ENCODE data around the gene ZBTB42. TPM values are rescaled to one million over a fixed set of nuclear protein-coding genes. Genes with fewer than 3 reads are reported as not detected.

Gene ZBTB42
- total RNA-seq, 1 donor from 2014 or later, result 2.4 TPM

GRCh38 chr14:104802394-104803184 is 1.7 kb downstream of the ZBTB42 start:
- Mint-ChIP-seq H3K36me3 (ENCODE audit: low read depth, unreplicated experiment) (no peaks in the 10 kb centered on the region), H3K4me1 (ENCODE audit: unreplicated experiment) (peaks cover 11% of the 10 kb centered on the region), H3K27ac (ENCODE audit: unreplicated experiment) (no peak overlapping the region), H3K9me3 (ENCODE audit: unreplicated experiment) (no peaks in the 10 kb centered on the region), H3K27me3 (ENCODE audit: unreplicated experiment) (peaks cover 21% of the 10 kb centered on the region), H3K4me3 (ENCODE audit: unreplicated experiment) (no peak overlapping the region)
- no peak for TF ChIP-seq CTCF (IDR thresholded peaks at IDR 0.05; ENCODE audit: unreplicated experiment)
- DNase-seq (ENCODE audit: low spot score), result no peak

GRCh38 chr14:104803280-104803911 is 2.5 kb downstream of the ZBTB42 start:
- no peak for DNase-seq (ENCODE audit: low spot score)
- no peak overlapping the region for H3K4me3 Mint-ChIP-seq (ENCODE audit: unreplicated experiment)
- H3K36me3 Mint-ChIP-seq (ENCODE audit: low read depth, unreplicated experiment), result no peaks in the 10 kb centered on the region
- peaks cover 11% of the 10 kb centered on the region for H3K4me1 Mint-ChIP-seq (ENCODE audit: unreplicated experiment)
- peaks cover 21% of the 10 kb centered on the region for H3K27me3 Mint-ChIP-seq (ENCODE audit: unreplicated experiment)
- no peak overlapping the region for H3K27ac Mint-ChIP-seq (ENCODE audit: unreplicated experiment)
- TF ChIP-seq CTCF (IDR thresholded peaks at IDR 0.05; ENCODE audit: unreplicated experiment), result no peak
- H3K9me3 Mint-ChIP-seq (ENCODE audit: unreplicated experiment), result no peaks in the 10 kb centered on the region

GRCh38 chr14:104803912-104804410 is 3.1 kb downstream of the ZBTB42 start:
- no peak overlapping the region for H3K4me3 Mint-ChIP-seq (ENCODE audit: unreplicated experiment)
- no peak for DNase-seq (ENCODE audit: low spot score)
- peaks cover 11% of the 10 kb centered on the region for H3K4me1 Mint-ChIP-seq (ENCODE audit: unreplicated experiment)
- H3K36me3 Mint-ChIP-seq (ENCODE audit: low read depth, unreplicated experiment), result no peaks in the 10 kb centered on the region
- TF ChIP-seq CTCF (IDR thresholded peaks at IDR 0.05; ENCODE audit: unreplicated experiment), result no peak
- no peak overlapping the region for H3K27ac Mint-ChIP-seq (ENCODE audit: unreplicated experiment)
- H3K27me3 Mint-ChIP-seq (ENCODE audit: unreplicated experiment), result peaks cover 17% of the 10 kb centered on the region
- H3K9me3 Mint-ChIP-seq (ENCODE audit: unreplicated experiment), result no peaks in the 10 kb centered on the region

GRCh38 chr14:104804481-104805325 is 3.8 kb downstream of the ZBTB42 start:
- Mint-ChIP-seq H3K27ac (ENCODE audit: unreplicated experiment) (no peak overlapping the region), H3K9me3 (ENCODE audit: unreplicated experiment) (no peaks in the 10 kb centered on the region), H3K4me3 (ENCODE audit: unreplicated experiment) (no peak overlapping the region), H3K4me1 (ENCODE audit: unreplicated experiment) (peaks cover 3% of the 10 kb centered on the region), H3K36me3 (ENCODE audit: low read depth, unreplicated experiment) (no peaks in the 10 kb centered on the region), H3K27me3 (ENCODE audit: unreplicated experiment) (peaks cover 10% of the 10 kb centered on the region)
- no peak for DNase-seq (ENCODE audit: low spot score)
- no peak for TF ChIP-seq CTCF (IDR thresholded peaks at IDR 0.05; ENCODE audit: unreplicated experiment)
